T-helper 1 cell treated with Interleukin-12 subunit alpha and Interleukin-12 subunit beta and Interleukin-4 antibody, amounts not matched to agents 30 μg/mL and 1 μg/mL, for 36 hours (primary cell): ENCODE data around the gene P2RX4.
"Not testable (repeated sequence)": the region's sequence is repeated elsewhere in the genome, so short reads cannot be mapped to it uniquely, and the experiment has no call there.

Source experiments
- H3K27ac Mint-ChIP-seq: one replicate; pipeline ENCODE4 v1.8.0; 2021; ENCODE audit warnings: mild to moderate bottlenecking, mixed read lengths
- H3K27me3 Mint-ChIP-seq: one replicate; pipeline ENCODE4 v1.8.0; 2021; ENCODE audit warnings: low read depth, mixed read lengths
- H3K36me3 Mint-ChIP-seq: one replicate; pipeline ENCODE4 v1.8.0; 2021; ENCODE audit warnings: low read depth, mixed read lengths
- H3K4me1 Mint-ChIP-seq: one replicate; pipeline ENCODE4 v1.8.0; 2021; ENCODE audit warnings: low read depth, mixed read lengths
- H3K4me3 Mint-ChIP-seq: one replicate; pipeline ENCODE4 v1.8.0; 2021; ENCODE audit warnings: mild to moderate bottlenecking, moderate library complexity, mixed read lengths
- H3K9me3 Mint-ChIP-seq: one replicate; pipeline ENCODE4 v1.8.0; 2021; ENCODE audit warnings: mixed read lengths

P2RX4 gene

DNA sequence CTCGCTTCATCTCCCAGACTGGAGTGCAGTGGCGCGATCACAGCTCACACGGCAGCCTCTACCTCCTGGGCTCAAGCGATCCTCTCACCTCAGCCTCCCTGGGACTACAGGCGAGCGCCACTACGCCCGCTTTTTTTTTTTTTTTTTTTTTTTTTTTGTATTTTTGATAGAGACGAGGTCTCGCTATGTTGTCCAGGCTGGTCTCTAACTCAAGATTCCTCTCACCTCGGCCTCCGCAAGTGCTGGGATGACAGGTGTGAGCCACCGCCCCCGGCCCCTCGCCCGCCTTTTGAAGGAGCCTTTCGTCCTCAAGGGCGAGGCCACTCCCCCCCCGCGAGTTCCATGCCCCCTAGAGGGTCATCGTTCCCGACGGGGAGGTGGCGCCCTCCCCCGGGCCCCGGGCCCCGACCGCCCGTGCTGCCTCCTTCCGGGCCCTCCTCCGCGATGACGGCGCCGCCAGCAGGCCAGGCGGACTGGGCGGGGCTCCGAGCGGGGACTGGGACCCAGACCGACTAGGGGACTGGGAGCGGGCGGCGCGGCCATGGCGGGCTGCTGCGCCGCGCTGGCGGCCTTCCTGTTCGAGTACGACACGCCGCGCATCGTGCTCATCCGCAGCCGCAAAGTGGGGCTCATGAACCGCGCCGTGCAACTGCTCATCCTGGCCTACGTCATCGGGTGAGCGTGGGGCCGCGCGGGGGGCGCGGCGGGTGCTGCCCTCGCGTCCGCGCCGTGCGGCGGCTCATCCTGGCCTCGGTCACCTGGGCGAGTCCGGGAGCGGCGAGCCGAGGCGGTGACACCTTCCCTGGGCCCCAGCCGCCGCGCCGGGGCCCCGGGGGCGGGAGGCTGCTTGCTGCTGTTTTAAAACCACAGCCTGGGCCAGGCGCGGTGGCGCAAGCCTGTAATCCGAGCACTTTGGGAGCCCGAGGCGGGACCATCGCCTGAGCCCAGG is at the start of gene P2RX4:
Gene P2RX4, plus strand, starts transcription at position 506 of the 949 bp plus-strand sequence. Its CDS starts 36 bp downstream, at position 542.
- peaks cover 28% of the 10 kb centered on the region for H3K4me1 Mint-ChIP-seq
- peaks cover 15% of the 10 kb centered on the region for H3K36me3 Mint-ChIP-seq
- no peaks in the 10 kb centered on the region for H3K27me3 Mint-ChIP-seq
- no peaks in the 10 kb centered on the region for H3K9me3 Mint-ChIP-seq
- peak within 1 kb of the TSS; percentile 98 for H3K27ac Mint-ChIP-seq
- H3K4me3 Mint-ChIP-seq: peak within 1 kb of the TSS; percentile 99

GRCh38 chr12:121162384-121162783 is 47.5 kb upstream of the P2RX4 start:
- no peak overlapping the region for H3K4me3 Mint-ChIP-seq
- no peak overlapping the region for H3K27ac Mint-ChIP-seq
- H3K9me3 Mint-ChIP-seq: peaks cover 14% of the 10 kb centered on the region
- H3K27me3 Mint-ChIP-seq: no peaks in the 10 kb centered on the region
- peaks cover 49% of the 10 kb centered on the region for H3K36me3 Mint-ChIP-seq
- H3K4me1 Mint-ChIP-seq: peaks cover 6% of the 10 kb centered on the region

DNA sequence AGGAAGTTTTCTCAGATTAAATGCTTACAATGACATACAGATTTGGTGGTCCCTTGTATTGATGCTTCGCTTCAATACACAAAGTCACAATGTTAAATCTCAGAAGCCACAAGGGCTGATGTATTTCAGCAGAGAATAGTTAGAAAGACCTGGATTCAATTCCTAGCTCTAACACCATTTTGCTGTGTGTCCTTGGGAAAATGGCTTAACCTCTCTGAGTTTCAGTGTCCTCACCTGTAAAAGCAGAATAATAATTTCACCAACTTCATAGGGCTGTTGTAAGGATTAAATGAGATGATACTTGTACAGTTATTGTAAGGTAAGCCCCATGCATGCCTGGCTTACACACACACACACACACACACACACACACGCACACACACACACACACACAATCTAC is 46.9 kb upstream of the P2RX4 start:
- no peak overlapping the region for H3K4me3 Mint-ChIP-seq
- H3K27me3 Mint-ChIP-seq: no peaks in the 10 kb centered on the region
- H3K4me1 Mint-ChIP-seq: peaks cover 6% of the 10 kb centered on the region
- peaks cover 45% of the 10 kb centered on the region for H3K36me3 Mint-ChIP-seq
- no peak overlapping the region for H3K27ac Mint-ChIP-seq
- H3K9me3 Mint-ChIP-seq: peaks cover 8% of the 10 kb centered on the region

DNA sequence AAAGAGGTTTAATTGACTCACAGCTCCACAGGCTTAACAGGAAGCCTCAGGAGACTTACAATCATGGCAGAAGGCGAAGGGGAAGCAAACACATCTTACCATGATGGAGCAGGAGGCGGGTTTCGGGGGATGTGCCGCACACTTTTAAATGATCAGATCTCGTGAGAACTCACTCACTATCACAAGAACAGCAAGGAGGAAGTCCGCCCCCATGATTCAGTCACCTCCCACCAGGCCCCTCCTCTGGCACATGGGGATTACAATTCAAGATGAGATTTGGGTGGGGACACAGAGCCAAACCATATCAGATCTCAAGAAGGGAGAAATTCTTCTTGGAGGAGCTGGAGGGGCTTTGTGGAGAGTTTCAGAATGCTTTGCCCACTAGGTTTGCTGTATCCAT is 45.1 kb upstream of the P2RX4 start:
- not testable (repeated sequence) for H3K9me3 Mint-ChIP-seq, H3K27ac Mint-ChIP-seq, H3K4me1 Mint-ChIP-seq, H3K27me3 Mint-ChIP-seq, H3K4me3 Mint-ChIP-seq
- peaks cover 36% of the 10 kb centered on the region for H3K36me3 Mint-ChIP-seq

DNA sequence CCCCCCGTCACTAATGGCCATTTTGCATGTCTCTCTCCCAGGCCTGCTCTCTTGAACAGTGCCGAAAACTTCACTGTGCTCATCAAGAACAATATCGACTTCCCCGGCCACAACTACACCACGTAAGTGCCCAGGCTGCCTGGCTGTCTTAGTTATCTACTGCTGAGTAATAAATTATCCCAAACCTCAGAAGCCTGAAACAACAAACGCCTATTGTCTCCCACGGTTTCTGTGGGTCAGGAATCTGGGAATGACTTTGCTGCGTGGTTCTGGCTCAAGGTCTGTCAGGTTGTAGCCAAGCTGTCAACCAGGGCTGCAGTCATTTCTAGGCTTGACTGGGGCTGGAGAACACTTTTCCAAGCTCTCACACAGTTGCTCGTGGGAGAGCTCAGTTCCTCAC is 44.6 kb upstream of the P2RX4 start:
- Mint-ChIP-seq H3K9me3 (no peaks in the 10 kb centered on the region), H3K27ac (no peak overlapping the region), H3K4me1 (peaks cover 2% of the 10 kb centered on the region), H3K36me3 (peaks cover 36% of the 10 kb centered on the region), H3K4me3 (no peak overlapping the region), H3K27me3 (no peaks in the 10 kb centered on the region)

- H3K27me3 Mint-ChIP-seq: no peaks in the 10 kb centered on the region
- H3K4me3 Mint-ChIP-seq: no peak overlapping the region
- H3K36me3 Mint-ChIP-seq: peaks cover 33% of the 10 kb centered on the region
- H3K27ac Mint-ChIP-seq: no peak overlapping the region
- H3K4me1 Mint-ChIP-seq: peaks cover 5% of the 10 kb centered on the region
- no peaks in the 10 kb centered on the region for H3K9me3 Mint-ChIP-seq
These were observed 43.6 kb upstream of the P2RX4 start for GRCh38 chr12:121166356-121166755.

DNA sequence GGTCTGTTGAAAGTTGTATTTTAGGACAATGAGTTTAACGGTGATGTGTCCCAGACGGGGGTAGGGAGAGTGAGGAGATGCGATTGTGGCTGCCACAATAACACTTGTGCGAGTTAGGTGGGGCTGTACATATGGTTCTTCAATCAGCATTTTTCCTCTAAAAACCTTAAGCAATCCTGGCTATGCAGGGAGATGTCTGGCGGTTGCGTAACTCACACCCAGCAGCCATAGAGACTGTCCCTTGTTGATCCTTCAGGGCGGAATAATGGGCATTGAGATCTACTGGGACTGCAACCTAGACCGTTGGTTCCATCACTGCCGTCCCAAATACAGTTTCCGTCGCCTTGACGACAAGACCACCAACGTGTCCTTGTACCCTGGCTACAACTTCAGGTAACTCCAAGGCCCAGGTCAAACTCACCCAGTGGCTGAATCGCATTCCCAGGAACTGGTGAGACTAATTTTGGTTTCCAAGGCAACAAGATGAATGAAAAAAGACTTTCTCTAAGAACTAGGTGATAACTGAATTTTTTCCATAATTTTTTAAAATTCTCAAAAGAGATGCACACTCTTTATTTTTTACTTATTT is 42.6 kb upstream of the P2RX4 start:
- Mint-ChIP-seq H3K9me3 (no peaks in the 10 kb centered on the region), H3K27ac (no peak overlapping the region), H3K36me3 (peaks cover 30% of the 10 kb centered on the region), H3K27me3 (no peaks in the 10 kb centered on the region), H3K4me1 (peaks cover 6% of the 10 kb centered on the region), H3K4me3 (no peak overlapping the region)

DNA sequence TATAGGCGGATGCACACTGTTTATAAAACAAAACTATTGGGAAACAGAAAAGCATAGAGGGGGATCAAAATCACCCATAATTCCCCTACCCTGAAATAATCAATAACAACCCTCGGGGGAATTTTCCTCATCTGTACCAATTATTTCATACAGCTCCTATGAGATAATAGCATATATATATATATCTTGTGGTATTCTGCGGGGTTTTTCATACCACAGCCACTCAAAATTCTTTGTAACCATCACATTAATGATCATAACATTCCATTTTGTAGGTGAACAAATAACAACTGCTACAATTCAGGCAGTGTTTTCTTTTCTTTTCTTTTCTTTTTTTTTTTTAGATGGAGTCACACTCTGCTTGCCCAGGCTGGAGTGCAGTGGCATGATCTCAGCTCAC is 42.0 kb upstream of the P2RX4 start:
- H3K36me3 Mint-ChIP-seq: peaks cover 30% of the 10 kb centered on the region
- H3K27me3 Mint-ChIP-seq: no peaks in the 10 kb centered on the region
- H3K4me1 Mint-ChIP-seq: peaks cover 6% of the 10 kb centered on the region
- H3K27ac Mint-ChIP-seq: no peak overlapping the region
- no peak overlapping the region for H3K4me3 Mint-ChIP-seq
- no peaks in the 10 kb centered on the region for H3K9me3 Mint-ChIP-seq

DNA sequence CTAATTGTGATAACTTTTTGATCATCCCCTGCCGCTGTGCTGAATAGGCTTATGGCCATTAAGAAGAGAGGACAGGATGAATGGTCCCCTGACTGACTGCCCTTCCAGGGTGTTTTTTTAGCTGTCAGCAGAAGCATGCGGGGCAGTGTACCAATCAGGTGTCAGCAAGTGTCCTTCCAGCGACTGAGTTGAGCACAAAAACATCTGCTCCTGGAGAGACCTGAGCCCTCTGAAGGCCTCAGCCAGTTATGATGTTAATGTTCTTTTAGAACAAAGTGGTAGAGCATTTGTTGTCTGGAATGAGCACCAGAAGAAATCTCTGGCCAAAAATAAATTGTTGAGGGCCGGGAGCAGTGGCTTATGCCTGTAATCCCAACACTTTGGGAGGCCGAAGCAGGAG is 39.8 kb upstream of the P2RX4 start:
- Mint-ChIP-seq H3K4me3 (no peak overlapping the region), H3K36me3 (peaks cover 38% of the 10 kb centered on the region), H3K9me3 (no peaks in the 10 kb centered on the region), H3K4me1 (peaks cover 6% of the 10 kb centered on the region), H3K27me3 (no peaks in the 10 kb centered on the region), H3K27ac (no peak overlapping the region)

DNA sequence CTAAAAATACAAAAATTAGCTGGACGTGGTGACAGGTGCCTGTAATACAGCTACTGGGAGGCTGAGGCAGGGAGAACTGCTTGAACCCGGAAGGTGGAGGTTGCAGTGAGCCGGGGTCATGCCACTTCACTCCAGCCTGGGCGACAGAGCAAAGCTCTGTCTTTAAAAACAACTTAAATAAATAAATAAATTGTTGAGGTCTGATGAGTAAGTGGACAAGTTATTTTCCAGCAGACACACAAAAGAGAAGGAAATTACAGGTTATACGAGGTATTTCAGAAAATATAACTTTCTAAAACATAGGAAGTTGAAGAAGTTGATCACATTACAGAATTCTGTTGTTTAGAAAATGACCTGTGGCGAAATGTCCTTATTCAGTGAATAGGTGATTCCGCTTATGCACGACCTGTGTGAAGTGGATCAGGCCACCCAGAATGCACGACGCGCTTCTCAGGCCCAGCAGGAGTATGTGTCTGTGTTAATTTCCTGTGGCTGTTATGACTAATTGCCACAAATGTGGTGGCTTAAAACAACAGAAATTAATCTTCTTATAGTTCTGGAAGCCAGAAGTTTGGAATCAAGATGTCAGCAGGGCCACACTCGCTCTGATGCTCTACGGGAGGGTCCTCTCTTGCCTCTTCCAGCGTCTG is 39.2 kb upstream of the P2RX4 start:
- H3K9me3 Mint-ChIP-seq: no peaks in the 10 kb centered on the region
- H3K27me3 Mint-ChIP-seq: no peaks in the 10 kb centered on the region
- peaks cover 6% of the 10 kb centered on the region for H3K4me1 Mint-ChIP-seq
- H3K36me3 Mint-ChIP-seq: peaks cover 35% of the 10 kb centered on the region
- no peak overlapping the region for H3K4me3 Mint-ChIP-seq
- no peak overlapping the region for H3K27ac Mint-ChIP-seq

- Mint-ChIP-seq H3K27ac (no peak overlapping the region), H3K4me3 (no peak overlapping the region), H3K36me3 (peaks cover 33% of the 10 kb centered on the region), H3K9me3 (no peaks in the 10 kb centered on the region), H3K27me3 (no peaks in the 10 kb centered on the region), H3K4me1 (peaks cover 6% of the 10 kb centered on the region)
These were observed 37.8 kb upstream of the P2RX4 start for GRCh38 chr12:121172145-121172544.

DNA sequence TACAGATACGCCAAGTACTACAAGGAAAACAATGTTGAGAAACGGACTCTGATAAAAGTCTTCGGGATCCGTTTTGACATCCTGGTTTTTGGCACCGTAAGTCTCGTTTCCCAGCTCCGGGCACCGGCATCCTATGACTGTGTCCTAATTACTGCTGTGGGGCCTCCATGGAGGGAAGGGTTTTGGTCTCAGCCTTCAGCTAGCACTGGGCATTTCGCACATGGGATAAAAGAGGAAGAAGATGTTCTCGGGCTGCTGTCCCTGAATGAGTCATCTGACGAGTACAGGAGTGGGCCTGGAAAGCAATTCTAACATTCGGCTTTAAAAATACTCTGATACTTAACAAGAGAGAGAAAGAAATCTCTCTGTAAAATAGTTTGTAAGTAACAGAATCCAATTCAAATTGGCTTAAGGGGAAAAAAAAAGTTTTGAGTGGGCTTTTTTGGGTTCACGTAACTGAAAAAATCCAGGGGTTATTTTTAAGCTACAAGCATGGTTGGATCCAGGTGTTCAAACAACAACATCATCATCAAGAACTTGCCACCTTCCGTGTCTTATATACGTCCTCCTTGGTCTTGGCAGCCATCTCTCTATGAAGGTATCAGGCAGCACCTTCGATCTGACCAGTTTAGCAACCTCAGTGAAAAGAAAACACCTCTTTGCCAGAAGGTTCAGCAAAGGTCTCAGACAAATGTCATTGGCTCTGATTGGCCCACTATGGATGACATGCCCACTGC is 34.4 kb upstream of the P2RX4 start:
- Mint-ChIP-seq H3K27me3 (no peaks in the 10 kb centered on the region), H3K4me1 (peaks cover 6% of the 10 kb centered on the region), H3K4me3 (no peak overlapping the region), H3K27ac (no peak overlapping the region), H3K9me3 (no peaks in the 10 kb centered on the region), H3K36me3 (peaks cover 37% of the 10 kb centered on the region)

- no peaks in the 10 kb centered on the region for H3K4me1 Mint-ChIP-seq
- peaks cover 36% of the 10 kb centered on the region for H3K36me3 Mint-ChIP-seq
- H3K9me3 Mint-ChIP-seq: no peaks in the 10 kb centered on the region
These were observed 33.0 kb upstream of the P2RX4 start for GRCh38 chr12:121176826-121177529.

DNA sequence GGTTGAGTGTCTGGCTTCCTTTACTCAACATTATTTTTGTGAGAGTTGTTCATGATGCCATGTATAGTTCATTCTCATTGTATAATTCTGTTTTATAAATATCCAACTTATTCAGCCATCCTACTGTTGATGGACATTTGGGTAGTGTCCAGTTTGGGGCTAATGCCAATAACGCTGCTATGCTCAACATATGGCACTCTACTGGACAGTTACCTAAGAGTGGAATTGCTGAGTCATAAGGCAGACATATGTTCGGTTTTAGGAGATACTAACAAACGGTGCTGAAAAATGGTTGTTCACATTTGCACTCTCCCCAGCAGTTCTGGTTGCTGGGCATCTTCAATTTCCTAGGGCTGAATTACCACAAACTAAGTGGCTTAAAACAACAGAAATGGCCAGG is 28.7 kb upstream of the P2RX4 start:
- H3K4me1 Mint-ChIP-seq: peaks cover 2% of the 10 kb centered on the region
- no peaks in the 10 kb centered on the region for H3K9me3 Mint-ChIP-seq
- no peaks in the 10 kb centered on the region for H3K27me3 Mint-ChIP-seq
- H3K4me3 Mint-ChIP-seq: no peak overlapping the region
- no peak overlapping the region for H3K27ac Mint-ChIP-seq
- H3K36me3 Mint-ChIP-seq: peaks cover 27% of the 10 kb centered on the region

More at GRCh38 chr12:121176826-121177529, 33.0 kb upstream of the P2RX4 start:
- H3K4me3 Mint-ChIP-seq: no peak overlapping the region
- no peak overlapping the region for H3K27ac Mint-ChIP-seq
- no peaks in the 10 kb centered on the region for H3K27me3 Mint-ChIP-seq
